Dedifferentiated amniotic fluid mesenchymal stem cell (primary cell): ENCODE data around the gene INPP4B.
"Not testable (repeated sequence)": the region's sequence is repeated elsewhere in the genome, so short reads cannot be mapped to it uniquely, and the experiment has no call there.

ENCODE experiments used
- DNase-seq: peaks from one replicate; pipeline ENCODE4 v3.0.0-alpha.2; 2016; ENCODE audit errors: extremely low spot score

Gene INPP4B

DNA sequence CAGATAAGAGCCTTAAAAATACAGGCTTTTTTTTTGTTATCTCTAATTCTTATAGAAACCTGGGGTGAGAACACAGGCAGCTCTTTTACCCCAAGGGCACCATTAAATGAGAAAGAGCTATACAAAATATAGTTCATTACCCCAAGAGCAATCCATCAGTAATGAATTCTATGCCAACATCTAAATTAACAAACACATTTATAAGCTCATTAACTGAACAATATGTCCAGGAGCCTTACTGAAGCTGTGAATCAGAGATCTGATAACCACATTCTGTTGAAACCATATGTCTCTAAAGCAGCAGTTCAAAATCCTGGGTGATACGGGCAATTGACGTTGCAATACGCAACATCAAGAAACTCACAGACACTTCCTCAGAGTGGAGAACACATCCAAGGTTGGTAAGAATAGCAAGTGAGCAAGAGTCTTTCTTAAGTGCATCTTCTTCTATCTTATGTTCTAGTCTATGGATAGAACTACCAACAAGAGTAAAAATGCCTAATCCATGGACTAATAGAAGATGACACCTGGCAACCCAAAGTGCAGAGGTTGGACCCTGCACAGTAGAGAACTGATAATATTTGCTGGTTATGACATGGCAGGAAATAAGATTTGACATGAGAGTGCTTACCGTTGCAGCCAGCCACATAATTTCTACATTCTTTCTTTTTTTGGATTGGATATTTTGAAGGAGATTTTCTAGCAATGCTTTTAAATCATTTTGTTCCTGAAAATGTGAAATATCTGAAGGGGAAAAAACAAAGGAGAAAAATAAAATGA, 760.4 kb downstream of the INPP4B start:
- no peak for DNase-seq

- DNase-seq: no peak
Measured at GRCh38 chr4:142083264-142083663, 762.8 kb downstream of the INPP4B start.

DNA sequence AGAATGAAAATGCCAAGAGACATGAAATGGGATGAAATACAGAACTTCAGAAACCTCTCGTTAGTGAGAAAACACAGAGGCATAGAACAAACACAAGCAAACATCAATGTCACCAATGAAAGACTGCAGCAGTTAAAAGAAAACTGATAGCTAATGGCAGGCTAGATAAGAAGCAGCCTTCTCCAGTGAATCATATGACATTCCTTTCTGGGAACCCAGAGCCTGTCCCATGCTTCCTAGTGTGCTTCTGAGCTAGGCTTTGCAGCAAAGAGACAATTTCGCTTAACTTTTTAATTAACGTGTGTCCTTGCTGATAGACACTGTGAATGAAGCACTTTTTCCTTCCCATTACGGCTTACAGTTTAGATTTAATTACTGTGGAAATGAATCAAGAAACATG, 765.1 kb downstream of the INPP4B start:
- no peak for DNase-seq

DNA sequence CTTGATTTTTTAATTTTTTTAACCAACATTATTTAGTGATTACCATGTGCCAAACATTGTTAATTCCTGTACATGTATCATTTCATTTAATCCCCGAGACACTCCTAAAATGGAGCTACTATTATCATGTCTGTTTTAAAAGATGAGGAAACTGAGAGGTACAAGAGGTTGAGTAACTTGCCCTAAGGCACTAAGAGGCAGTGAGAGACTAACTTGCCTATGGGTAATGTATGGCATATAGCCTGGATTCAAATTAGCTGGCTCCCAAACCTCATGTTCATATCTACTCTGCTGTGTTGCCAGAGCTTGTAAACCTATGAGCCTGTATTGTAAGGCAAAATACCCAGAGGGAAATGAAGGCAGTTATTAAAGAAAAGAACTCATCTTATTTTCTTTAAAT, 766.1 kb downstream of the INPP4B start:
- DNase-seq: no peak

GRCh38 chr4:142077048-142077447, 769.1 kb downstream of the INPP4B start:
- no peak for DNase-seq

DNA sequence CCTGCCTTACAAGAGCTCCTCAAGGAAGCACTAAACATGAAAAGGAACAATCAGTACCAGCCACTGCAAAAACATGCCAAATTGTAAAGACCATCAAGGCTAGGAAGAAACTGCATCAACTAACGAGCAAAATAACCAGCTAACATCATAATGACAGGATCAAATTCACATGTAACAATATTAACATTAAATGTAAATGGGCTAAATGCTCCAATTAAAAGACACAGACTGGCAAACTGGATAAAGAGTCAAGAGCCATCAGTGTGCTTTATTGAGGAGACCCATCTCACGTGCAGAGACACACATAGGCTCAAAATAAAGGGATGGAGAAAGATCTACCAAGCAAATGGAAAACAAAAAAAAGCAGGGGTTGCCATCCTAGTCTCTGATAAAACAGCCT, 777.8 kb downstream of the INPP4B start:
- DNase-seq: not testable (repeated sequence)

- DNase-seq: not testable (repeated sequence)
Measured at GRCh38 chr4:142066562-142066961, 779.5 kb downstream of the INPP4B start.

- no peak for DNase-seq
Measured at GRCh38 chr4:142065086-142065647, 780.9 kb downstream of the INPP4B start.

DNA sequence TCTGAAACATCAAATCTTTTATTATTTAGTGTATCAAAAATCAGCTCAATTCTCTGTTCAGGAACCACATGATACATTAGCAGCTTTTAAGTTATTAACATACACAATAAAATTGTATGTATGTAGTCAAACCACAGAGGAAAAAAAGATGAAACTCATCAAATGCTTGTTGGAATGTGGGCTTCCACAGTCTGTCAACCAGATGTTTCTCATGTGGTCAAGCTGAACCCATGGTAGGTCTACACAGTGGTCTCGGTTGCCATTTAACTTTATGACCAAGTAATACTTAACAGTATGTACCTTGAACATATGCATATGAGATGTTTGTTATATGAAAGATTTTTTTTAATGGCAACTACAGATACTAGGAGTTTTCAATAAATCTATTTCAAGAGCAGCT, 781.9 kb downstream of the INPP4B start:
- no peak for DNase-seq

- DNase-seq: no peak
Measured at GRCh38 chr4:142045996-142046395, 800.1 kb downstream of the INPP4B start.

- DNase-seq: no peak
Measured at GRCh38 chr4:142044271-142044670, 801.8 kb downstream of the INPP4B start.

DNA sequence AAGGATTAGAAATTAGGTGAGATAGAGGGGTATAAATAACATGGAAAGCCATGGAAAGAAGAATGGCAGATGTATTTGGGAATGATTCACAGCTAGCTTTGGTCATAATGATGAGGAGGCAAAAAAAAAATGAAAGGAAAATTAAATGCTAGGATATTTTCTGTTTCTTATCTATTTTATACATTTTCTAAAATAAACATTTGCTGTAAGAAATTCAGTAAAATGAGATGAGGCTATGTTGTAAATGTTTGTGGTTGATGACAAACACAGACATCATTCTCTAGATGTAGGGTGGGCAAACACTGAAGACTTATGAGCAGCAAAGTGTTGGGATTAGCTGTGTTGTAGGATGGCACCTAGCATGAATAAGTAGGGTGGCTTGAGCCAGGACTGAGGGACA, 802.6 kb downstream of the INPP4B start:
- peak; percentile 22 for DNase-seq

DNA sequence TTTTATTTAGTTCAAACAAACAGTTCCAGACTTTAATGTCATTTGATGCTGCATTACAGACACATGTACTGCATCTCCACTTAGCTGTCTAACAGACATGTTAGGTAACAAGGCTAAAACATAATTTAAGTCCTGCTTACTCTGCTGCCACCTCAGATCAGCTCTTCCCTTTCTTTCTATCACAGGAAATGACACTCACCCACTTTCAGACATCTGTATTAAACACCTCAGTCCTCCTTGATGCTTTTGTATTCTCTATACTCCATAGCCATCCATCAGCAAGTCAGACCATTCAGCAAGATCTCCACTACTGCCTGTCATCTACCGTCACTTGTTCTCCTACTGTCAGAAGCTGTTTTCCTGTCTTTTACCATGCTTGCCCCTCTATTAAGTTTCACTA, 804.3 kb downstream of the INPP4B start:
- DNase-seq: no peak

- no peak for DNase-seq
Measured at GRCh38 chr4:142040043-142040442, 806.1 kb downstream of the INPP4B start.

DNA sequence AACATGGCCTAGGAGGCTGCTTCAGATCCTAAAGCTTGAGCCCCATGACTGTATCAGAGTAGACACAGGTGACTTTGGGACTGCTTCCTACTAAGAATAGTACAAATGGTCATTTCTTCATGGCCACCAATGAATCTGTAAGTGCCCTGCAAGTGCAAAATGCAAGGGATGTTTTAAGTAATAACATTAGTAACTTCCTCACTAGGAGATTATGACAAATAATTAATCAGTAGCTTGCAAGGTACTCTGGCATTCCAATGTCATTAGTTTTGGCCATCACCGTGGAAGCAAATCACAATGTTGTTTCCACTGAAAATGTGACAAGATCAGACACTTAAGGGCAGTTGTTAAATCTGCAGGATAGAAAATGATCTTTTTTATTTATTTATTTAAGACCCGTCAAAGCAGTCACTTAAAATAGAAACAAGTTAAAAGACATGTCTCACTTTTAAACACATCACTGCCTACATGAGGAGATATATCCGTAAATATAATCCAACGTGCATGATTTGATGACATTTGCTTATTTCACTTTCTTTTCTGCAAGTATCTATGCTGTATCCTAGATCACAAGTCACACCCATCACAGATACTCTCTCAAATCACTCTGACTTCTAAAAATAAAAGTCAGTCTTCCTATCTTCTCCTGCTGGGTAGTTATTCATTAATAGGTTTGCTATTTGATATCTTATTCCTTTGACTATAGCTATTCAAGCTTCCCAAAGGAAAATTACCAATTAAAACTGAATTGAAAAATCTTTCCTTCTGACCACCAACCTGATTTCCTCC, 809.1 kb downstream of the INPP4B start:
- DNase-seq: no peak

GRCh38 chr4:142035566-142035965, 810.5 kb downstream of the INPP4B start:
- no peak for DNase-seq

- no peak for DNase-seq
Measured at GRCh38 chr4:142034101-142034500, 812.0 kb downstream of the INPP4B start.

- no peak for DNase-seq
Measured at GRCh38 chr4:142030010-142030409, 816.1 kb downstream of the INPP4B start.

- no peak for DNase-seq
Measured at GRCh38 chr4:142021761-142022160, 824.3 kb downstream of the INPP4B start.

- no peak for DNase-seq
Measured at GRCh38 chr4:142021181-142021580, 824.9 kb downstream of the INPP4B start.

DNA sequence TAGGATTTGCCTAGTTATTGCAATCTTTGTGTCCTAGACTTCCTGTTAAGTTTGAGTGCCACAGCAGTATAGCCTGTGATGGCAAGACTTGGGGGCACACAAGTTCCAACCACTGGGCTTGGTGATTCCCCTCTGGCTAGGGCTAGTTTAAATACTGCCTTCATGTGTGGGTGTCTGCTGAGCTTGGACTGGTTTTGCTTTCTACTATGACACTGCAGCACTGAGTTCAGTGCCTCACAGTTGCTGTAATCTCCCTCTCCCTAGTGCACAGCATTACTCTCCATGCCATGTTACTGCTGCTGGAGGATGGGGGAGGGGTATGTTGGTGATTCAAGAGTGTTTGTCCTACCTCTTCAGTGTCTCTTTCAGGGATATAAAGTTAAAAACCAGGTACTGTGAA, 830.1 kb downstream of the INPP4B start:
- no peak for DNase-seq

DNA sequence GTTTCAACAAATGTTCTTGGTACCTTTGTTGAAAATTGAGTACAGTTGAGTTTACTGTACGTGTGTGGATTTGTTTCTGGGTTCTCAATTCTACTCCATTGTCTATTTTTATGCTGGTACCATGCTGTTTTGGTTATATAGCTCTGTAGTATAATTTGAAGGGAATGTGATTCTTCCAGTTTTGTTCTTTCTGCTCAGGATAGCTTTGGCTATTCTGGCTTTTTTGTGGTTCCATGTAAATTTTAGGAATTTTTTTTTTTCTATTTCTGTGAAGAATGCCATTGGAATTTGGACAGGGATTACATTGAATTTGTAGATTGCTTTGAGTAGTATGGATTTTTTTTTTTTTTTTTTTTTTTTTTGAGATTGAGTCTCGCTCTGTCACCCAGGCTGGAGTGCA, 836.4 kb downstream of the INPP4B start:
- DNase-seq: no peak

DNA sequence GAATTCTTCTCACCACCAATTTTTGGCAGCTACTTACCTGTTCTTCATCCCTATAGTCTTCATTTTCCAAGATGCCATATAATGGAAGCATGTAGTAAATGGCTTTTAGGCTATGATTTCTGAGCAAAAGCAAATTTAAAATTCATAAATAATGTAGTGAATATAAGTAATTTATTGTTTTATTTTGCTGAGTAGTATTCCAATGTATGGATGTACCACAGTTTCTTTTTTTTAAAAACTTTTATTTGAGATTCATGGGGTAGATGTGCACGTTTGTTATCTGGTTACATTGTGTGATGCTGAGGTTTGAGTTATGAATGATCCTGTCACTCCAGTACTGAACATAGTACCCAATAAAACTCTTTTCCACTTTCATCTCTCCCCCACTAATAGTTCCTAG, 840.6 kb downstream of the INPP4B start:
- no peak for DNase-seq
